Measurements from ENCODE around the gene BMP7.

The BMP7 gene

DNA sequence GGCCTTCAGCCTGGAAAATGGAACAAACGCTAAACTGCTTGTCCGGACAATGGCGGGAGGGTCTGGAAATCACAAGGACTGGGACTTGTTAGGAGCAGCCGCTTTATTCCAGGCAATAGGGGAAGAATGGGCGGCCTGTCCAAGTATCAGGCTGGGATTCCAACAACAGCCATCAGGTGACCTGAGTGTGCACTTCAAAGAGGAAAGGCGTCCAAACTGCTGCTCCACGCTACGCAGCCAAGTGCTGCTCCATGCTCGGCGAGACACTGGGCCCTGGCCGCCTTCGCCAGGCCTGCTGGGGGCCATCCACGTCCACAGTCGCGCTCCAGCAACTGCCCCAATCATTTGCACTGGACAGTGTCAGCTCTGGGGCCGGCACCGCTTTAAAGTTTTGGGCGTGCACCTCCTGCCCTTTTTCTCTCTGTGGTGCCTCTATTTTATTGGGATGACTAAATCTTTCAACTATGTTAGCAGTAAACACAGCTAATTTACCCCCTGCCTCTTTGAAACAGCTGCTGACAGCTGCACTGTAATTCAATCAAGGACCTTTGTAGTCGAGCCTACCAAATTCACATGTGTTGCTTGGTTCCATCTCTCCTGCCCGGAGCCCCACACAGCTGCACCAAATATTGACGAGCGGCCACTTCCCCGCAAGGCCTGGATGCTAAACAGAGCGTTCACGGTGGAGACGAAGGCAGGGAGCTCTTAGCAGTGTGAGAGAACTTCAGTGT lies 98.3 kb downstream of the BMP7 start:
- Histone ChIP-seq H3K27ac (no peak overlapping the region), H3K4me3 (no peak overlapping the region), H3K9me3 (ENCODE audit: low read depth, low read length) (no peaks in the 10 kb centered on the region), H3K9ac (ENCODE audit: insufficient read length) (no peak overlapping the region), H3K36me3 (ENCODE audit: insufficient read depth, low read length) (no peaks in the 10 kb centered on the region)
- no peak for DNase-seq (ENCODE audit: low read depth, low spot score)
- TF ChIP-seq EZH2 (IDR thresholded peaks at IDR 0.05): no peak
- no peak for TF ChIP-seq FOXP2 (optimal IDR thresholded peaks at IDR 0.05; ENCODE audit: control extremely low read depth, extremely low read length, insufficient read depth)
- TF ChIP-seq POLR2AphosphoS5 (IDR thresholded peaks at IDR 0.05; ENCODE audit: borderline replicate concordance, low read depth, low read length): no peak

GRCh38 chr20:57167292-57167655 lies 99.2 kb downstream of the BMP7 start:
- Histone ChIP-seq H3K4me3 (no peak overlapping the region), H3K9ac (ENCODE audit: insufficient read length) (no peak overlapping the region), H3K27ac (no peak overlapping the region), H3K9me3 (ENCODE audit: low read depth, low read length) (no peaks in the 10 kb centered on the region), H3K36me3 (ENCODE audit: insufficient read depth, low read length) (no peaks in the 10 kb centered on the region)
- TF ChIP-seq FOXP2 (optimal IDR thresholded peaks at IDR 0.05; ENCODE audit: control extremely low read depth, extremely low read length, insufficient read depth) (no peak), EZH2 (IDR thresholded peaks at IDR 0.05) (no peak), POLR2AphosphoS5 (IDR thresholded peaks at IDR 0.05; ENCODE audit: borderline replicate concordance, low read depth, low read length) (no peak)
- no peak for DNase-seq (ENCODE audit: low read depth, low spot score)

GRCh38 chr20:57166568-57167291 lies 99.7 kb downstream of the BMP7 start:
- no peaks in the 10 kb centered on the region for H3K36me3 ChIP-seq (ENCODE audit: insufficient read depth, low read length)
- H3K9me3 ChIP-seq (ENCODE audit: low read depth, low read length): no peaks in the 10 kb centered on the region
- DNase-seq (ENCODE audit: low read depth, low spot score): no peak
- H3K9ac ChIP-seq (ENCODE audit: insufficient read length): no peak overlapping the region
- TF ChIP-seq FOXP2 (optimal IDR thresholded peaks at IDR 0.05; ENCODE audit: control extremely low read depth, extremely low read length, insufficient read depth): no peak
- no peak for TF ChIP-seq POLR2AphosphoS5 (IDR thresholded peaks at IDR 0.05; ENCODE audit: borderline replicate concordance, low read depth, low read length)
- no peak for TF ChIP-seq EZH2 (IDR thresholded peaks at IDR 0.05)
- no peak overlapping the region for H3K4me3 ChIP-seq
- H3K27ac ChIP-seq: no peak overlapping the region

- Histone ChIP-seq H3K36me3 (ENCODE audit: insufficient read depth, low read length) (no peaks in the 10 kb centered on the region), H3K27ac (no peak overlapping the region), H3K4me3 (no peak overlapping the region), H3K9me3 (ENCODE audit: low read depth, low read length) (no peaks in the 10 kb centered on the region), H3K9ac (ENCODE audit: insufficient read length) (no peak overlapping the region)
- DNase-seq (ENCODE audit: low read depth, low spot score): no peak
- TF ChIP-seq FOXP2 (optimal IDR thresholded peaks at IDR 0.05; ENCODE audit: control extremely low read depth, extremely low read length, insufficient read depth) (no peak), POLR2AphosphoS5 (IDR thresholded peaks at IDR 0.05; ENCODE audit: borderline replicate concordance, low read depth, low read length) (no peak), EZH2 (IDR thresholded peaks at IDR 0.05) (no peak)
Measured at GRCh38 chr20:57165427-57166004, 100.9 kb downstream of the BMP7 start.

- H3K9me3 ChIP-seq (ENCODE audit: low read depth, low read length): no peaks in the 10 kb centered on the region
- no peak overlapping the region for H3K9ac ChIP-seq (ENCODE audit: insufficient read length)
- H3K4me3 ChIP-seq: no peak overlapping the region
- no peak for DNase-seq (ENCODE audit: low read depth, low spot score)
- no peak overlapping the region for H3K27ac ChIP-seq
- no peaks in the 10 kb centered on the region for H3K36me3 ChIP-seq (ENCODE audit: insufficient read depth, low read length)
- TF ChIP-seq EZH2 (IDR thresholded peaks at IDR 0.05) (no peak), FOXP2 (optimal IDR thresholded peaks at IDR 0.05; ENCODE audit: control extremely low read depth, extremely low read length, insufficient read depth) (no peak), POLR2AphosphoS5 (IDR thresholded peaks at IDR 0.05; ENCODE audit: borderline replicate concordance, low read depth, low read length) (no peak)
Measured at GRCh38 chr20:57164872-57165271, 101.6 kb downstream of the BMP7 start.

DNA sequence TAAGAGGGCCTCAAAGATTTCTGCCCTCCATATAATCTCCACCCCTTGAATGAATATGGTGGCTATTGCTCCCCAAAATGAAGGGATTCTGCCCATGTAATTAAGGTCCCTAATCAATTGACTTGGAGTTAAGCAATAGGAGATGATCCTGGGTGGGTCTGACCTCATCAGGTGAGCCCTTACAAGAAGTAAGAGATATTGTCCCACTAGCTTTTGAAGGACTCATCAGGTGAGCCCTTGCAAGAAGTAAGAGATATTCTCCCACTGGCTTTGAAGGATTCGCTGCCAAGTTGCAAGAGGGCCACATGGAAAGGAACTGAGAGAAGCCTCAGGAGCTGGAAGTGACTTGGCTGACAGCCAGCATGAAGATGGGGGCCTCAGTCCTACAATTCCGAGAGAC lies 103.4 kb downstream of the BMP7 start:
- DNase-seq (ENCODE audit: low read depth, low spot score): no peak
- H3K9ac ChIP-seq (ENCODE audit: insufficient read length): no peak overlapping the region
- no peaks in the 10 kb centered on the region for H3K36me3 ChIP-seq (ENCODE audit: insufficient read depth, low read length)
- H3K4me3 ChIP-seq: no peak overlapping the region
- H3K9me3 ChIP-seq (ENCODE audit: low read depth, low read length): no peaks in the 10 kb centered on the region
- no peak overlapping the region for H3K27ac ChIP-seq
- TF ChIP-seq FOXP2 (optimal IDR thresholded peaks at IDR 0.05; ENCODE audit: control extremely low read depth, extremely low read length, insufficient read depth): no peak
- no peak for TF ChIP-seq POLR2AphosphoS5 (IDR thresholded peaks at IDR 0.05; ENCODE audit: borderline replicate concordance, low read depth, low read length)
- TF ChIP-seq EZH2 (IDR thresholded peaks at IDR 0.05): no peak

DNA sequence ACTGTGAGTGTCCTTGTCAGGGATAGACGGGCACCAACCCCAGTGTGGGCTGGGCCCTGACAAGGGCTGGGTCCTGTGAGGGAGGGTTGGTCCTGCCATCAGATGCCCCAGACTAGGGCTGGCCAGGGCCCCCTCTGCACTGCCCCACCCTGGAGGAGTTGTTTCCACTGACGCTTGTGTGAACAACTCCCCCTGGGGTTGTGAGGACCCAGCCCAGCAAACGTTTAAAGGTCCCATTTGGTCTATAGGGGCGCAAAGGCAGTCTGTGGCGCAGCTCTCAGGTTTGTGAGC lies 104.1 kb downstream of the BMP7 start:
- Histone ChIP-seq H3K9ac (ENCODE audit: insufficient read length) (no peak overlapping the region), H3K4me3 (no peak overlapping the region), H3K36me3 (ENCODE audit: insufficient read depth, low read length) (no peaks in the 10 kb centered on the region), H3K9me3 (ENCODE audit: low read depth, low read length) (no peaks in the 10 kb centered on the region), H3K27ac (no peak overlapping the region)
- DNase-seq (ENCODE audit: low read depth, low spot score): no peak
- no peak for TF ChIP-seq EZH2 (IDR thresholded peaks at IDR 0.05)

GRCh38 chr20:57161478-57162361 lies 104.7 kb downstream of the BMP7 start:
- Histone ChIP-seq H3K9ac (ENCODE audit: insufficient read length) (no peak overlapping the region), H3K36me3 (ENCODE audit: insufficient read depth, low read length) (no peaks in the 10 kb centered on the region), H3K4me3 (no peak overlapping the region), H3K27ac (no peak overlapping the region), H3K9me3 (ENCODE audit: low read depth, low read length) (no peaks in the 10 kb centered on the region)
- TF ChIP-seq FOXP2 (optimal IDR thresholded peaks at IDR 0.05; ENCODE audit: control extremely low read depth, extremely low read length, insufficient read depth) (no peak), POLR2AphosphoS5 (IDR thresholded peaks at IDR 0.05; ENCODE audit: borderline replicate concordance, low read depth, low read length) (no peak), EZH2 (IDR thresholded peaks at IDR 0.05) (no peak)
- no peak for DNase-seq (ENCODE audit: low read depth, low spot score)
